ENCODE data around the gene CALML5.

Gene CALML5, protein sequence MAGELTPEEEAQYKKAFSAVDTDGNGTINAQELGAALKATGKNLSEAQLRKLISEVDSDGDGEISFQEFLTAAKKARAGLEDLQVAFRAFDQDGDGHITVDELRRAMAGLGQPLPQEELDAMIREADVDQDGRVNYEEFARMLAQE

DNA sequence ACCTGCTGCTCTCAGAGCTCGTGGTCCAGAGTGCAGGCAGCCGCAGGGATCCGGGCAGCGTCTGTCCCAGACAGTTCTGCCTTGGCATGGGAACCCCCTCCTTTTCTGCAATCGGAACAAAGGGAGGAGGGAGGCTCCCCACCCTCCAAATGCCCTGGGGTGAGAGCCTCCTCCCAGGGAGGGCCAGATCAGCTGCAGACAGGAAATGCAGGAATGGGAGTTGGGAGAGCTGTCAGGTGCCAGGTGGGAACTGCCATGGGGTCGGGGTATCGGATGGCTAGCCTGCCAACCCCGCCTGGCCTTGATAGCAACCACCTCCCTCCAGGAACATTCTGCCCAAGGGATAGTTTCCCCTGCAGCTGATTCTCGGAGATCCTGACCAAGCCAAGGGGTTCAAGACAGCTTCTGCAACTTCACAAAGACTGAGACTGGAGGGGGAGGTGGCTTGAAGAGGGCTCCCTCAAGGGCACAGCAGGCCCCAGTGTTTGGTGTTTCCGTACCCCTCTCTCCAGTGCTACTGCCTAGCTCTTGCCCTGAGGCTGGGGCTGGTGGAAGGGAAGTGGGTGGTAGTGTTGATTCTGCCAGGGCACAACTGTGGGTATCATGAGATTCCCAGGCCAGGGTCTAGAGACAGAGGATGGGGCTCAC, at the start of gene CALML5:
TSS of gene CALML5 (minus strand) at position 78 of the 648 bp plus-strand sequence. CDS start 132 bp downstream, outside the sequence.
- DNase-seq (ENCODE audit: low spot score) = no peak

DNA sequence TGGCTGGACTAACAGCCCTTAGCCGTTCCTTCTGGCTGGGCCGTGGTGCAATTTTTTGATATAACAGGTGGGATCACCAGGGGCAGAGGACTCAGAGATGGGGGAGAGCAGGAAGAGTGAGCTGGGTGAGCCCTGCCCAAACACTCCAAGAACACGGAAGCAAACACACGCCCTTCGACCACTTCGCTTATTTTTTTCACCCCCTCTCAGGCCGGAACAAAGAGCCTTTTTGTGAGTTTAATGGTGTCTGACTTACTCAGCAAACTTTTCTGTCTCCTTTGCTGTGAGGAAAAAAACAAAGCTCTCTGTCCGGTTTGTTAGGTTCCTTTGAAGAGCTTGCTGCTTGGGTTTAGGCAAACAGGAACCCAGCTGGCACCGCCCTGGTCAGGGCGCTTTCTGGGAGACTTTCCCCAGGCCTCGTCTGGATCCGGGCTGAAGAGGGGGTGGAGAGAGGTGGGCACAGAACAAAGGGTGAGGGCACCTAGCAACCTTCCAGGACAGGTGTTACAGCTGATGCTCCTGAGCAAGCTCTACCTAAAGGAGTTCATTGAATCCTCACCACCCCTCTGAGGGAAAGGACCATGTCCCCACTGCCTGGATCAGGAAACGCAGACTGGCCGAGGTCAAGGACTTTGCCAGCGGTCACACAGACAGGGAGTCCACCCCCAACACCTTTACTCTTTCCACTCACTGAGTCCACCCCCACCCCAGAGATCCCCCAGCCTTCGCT, 48.7 kb upstream of the CALML5 start:
- no peak for DNase-seq (ENCODE audit: low spot score)

DNA sequence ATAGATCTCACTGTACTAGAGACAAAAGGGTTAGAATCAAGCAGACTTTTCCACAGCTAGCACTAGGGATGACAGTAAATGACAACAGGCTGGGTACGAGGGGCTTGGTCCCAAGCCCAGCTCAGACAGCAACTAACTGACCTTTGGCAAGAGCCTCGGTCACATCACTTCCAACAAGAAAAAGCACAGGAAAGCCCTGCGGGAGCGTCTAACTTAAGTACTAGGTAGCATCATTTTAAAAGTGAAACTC, 48.2 kb upstream of the CALML5 start:
- DNase-seq (ENCODE audit: low spot score) = no peak

DNA sequence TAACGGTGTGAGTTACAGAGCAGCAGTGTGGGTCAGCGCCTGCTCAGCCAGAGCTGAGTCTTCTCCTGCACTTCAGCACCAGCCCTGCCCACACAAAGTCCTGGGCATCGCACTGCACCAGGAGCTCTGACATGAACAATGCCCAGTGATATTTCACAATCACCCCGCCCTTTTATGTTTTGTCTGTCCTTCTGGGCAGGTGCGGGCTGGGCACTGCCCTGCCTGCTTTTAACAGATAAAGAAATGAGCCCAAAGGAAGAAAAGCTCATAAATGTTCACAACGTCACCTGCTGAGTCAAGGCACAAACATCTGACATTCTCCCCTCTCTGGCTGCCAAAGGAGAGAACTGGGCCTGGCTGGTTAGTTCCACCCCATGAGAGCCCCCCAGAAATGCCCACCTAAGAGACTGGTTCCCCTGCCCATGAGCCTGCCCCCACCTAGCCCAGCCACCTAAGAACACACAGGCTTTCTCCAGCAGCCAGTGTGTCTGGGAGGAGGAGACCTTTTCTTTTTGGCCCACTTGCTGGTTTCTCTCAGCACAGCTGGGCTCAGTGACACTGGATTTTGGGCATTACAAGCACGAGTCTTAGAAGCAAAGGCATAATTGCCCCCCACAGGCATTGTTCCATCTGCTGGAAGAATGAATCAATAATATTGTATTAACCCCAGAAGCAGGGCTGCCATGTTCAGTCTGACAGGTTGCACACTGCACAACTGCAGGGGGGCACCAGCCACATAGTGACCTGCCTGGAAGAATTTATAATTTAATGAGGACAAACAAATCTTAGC, 47.7 kb upstream of the CALML5 start:
- no peak for DNase-seq (ENCODE audit: low spot score)

DNA sequence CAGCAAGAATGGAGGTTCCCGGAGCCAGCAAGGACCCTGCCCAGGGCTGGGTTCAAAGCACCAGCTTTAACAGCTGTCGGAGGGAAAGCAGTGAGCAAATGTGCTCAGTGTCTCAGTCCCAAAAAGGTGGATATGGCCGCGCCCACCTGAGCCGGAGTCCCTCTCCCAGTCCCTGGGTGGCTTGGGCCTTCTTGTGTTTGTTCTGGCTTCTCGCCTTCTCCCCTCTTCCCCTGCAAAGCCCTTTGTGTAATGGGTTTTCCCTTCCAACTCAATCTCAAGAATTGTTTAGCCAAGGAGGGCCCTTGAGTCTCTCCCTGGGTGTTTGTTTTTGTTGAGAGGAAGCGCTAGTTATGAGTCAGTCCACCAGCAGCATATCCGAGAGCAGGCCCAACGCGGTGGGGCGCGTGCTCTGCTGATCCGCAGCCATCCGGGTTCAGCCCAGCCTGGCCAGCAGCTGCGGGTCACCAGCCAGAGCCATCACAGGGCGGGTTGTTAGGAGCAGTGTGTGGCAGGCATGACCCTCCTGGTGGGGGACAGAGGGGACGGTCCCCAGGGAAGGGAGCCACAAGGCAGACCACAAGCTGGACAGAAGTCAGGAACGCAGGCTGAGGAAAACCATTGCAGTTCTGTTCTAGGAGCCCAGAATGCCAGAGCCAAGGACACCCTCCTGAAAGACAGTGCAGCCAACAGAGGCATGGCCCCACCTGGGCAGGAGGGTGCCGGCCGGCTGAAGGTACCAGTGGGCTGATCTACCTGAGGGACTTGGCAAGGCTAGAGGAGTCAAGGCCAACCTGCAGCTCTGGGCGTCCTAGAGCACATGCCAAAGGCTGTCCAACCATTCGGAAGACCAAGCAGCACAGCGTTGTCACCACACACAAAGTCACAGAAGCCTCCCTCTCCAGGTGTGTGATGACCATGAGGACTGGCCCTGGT, 46.7 kb upstream of the CALML5 start:
- DNase-seq (ENCODE audit: low spot score) = no peak

DNA sequence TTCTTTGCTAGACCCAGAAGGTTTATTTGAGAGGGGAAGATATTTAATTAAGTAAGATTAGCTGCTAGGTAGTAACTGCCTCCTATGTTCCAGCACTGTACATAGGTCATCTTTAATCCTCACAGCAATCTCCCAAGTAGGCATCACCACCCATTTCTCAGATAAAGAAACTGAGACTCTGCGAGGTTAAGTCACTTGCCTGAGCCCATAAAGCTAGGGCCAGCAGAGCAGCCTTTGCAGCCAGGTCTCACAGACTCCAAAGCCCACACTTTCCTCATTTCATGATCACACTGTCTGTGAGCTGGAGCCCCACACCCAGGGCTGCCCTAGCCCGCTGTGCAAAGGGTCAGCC, 46.0 kb upstream of the CALML5 start:
- DNase-seq (ENCODE audit: low spot score) = no peak

DNA sequence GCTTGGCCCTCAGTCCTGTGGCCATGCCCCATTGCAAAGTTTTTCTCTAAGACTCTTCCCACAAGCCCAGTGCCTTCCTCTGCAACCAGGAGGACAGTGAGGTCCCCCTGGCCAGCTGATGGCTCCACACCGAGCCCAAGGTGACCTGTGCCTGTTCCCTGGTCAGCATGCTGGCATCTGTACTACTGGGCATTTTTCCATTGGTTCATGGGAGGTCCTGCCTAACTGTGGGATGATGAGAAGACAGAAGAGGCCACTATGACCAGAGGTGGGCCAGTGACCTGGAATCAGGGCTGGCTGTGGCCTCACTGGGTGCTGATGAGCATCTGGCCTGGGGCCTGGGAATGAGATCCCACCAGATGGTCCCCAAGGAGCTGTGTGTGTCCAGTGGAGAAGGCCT, 45.6 kb upstream of the CALML5 start:
- no peak for DNase-seq (ENCODE audit: low spot score)

DNA sequence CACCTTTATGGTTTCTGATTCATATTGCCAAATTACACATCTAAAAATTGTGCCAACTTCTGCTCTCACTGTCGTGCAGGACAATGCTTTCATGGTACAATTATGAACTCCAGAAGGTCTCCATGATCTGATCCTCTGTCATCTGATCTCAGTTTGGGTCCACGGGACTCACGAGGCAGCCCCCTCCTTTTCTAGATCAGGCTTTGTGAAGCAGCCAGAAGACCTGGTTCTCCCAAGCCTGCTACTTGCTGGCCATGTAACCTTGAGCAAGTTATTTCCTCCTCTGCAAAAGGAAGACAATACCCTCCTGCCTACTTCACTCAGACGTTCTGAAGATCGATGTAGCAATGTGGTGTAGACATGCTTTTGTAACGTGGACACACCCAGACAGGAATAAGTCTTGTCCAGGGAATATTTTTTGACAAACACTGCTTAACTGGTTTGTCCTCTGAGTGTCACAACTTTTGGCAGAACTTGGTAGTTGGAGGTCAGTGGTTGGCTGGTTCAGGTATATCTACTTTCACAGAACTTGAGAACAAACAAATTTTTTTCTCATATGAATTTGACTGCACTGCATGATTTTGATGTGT, 44.9 kb upstream of the CALML5 start:
- DNase-seq (ENCODE audit: low spot score) = no peak

DNA sequence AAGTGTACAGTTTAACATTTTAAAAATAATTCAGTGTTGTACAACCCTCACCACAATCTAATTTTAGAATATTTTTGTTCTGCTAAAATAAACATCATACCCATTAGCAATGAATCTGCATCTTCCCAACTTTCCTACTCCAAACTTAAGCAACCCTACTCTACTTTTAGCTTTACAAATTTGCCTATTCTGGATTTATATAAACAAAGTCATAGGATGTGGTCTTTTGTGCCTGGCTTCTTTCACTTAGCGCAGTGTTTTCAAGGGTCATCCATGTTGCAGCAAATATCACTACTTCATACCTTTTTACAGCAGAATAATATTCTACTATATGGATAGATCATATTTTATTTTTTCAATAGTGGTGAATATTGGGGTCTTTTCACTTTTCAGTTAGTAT, 44.3 kb upstream of the CALML5 start:
- no peak for DNase-seq (ENCODE audit: low spot score)

DNA sequence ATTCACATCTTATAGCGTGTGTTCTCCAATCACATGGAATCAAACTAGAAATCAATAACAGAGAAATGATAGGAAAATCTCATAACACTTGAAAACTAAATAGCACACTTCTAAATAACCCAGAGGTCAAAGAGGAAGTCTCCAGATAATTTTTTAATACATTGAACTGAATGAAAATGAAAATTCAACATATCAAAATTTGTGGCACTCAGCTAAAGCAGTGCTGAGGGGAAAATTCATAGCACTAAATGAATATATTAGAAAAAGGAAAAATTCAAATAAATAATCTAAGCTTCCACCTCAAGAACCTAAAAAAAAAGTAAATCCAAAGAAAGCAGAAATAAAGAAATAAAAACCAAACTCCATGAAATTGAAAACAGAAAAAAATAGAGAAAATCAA, 42.7 kb upstream of the CALML5 start:
- DNase-seq (ENCODE audit: low spot score) = no peak

DNA sequence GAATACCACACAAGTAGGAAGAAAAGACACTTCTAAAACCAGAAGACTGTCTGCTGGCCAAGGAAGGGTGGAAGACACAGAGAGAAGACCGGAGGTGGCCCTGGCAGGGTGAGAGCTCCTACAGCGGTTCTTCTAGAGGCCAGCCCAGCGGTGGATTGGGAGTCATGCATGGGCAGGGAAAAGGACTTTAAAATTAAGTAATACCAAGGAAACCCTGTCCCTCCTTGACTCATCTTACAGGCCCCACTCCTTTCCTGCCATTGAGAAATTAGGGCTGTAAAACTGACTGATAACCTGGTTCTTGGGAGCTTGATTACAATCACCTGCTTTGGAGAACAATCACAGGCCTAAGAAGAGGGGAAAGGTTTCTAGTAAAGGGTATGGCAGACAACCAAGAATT, 41.5 kb upstream of the CALML5 start:
- DNase-seq (ENCODE audit: low spot score) = no peak

DNA sequence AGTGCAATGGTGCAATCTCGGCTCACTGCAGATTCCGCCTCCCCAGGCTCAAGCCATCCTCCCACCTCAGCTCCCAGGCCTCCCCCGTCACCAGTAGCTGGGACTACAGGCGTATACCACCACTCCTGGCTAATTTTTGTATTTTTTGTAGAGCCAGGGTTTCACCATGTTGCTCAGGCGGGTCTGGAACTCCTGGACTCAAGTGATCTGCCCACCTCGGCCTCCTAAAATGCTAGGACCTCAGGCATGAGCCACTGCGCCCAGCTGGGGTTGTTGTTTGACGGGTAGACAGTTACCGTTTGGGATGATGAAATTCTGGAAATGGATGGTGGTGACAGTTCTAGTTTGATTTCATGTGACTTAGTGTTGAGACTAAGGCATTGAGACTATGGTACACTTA, 40.7 kb upstream of the CALML5 start:
- no peak for DNase-seq (ENCODE audit: low spot score)

DNA sequence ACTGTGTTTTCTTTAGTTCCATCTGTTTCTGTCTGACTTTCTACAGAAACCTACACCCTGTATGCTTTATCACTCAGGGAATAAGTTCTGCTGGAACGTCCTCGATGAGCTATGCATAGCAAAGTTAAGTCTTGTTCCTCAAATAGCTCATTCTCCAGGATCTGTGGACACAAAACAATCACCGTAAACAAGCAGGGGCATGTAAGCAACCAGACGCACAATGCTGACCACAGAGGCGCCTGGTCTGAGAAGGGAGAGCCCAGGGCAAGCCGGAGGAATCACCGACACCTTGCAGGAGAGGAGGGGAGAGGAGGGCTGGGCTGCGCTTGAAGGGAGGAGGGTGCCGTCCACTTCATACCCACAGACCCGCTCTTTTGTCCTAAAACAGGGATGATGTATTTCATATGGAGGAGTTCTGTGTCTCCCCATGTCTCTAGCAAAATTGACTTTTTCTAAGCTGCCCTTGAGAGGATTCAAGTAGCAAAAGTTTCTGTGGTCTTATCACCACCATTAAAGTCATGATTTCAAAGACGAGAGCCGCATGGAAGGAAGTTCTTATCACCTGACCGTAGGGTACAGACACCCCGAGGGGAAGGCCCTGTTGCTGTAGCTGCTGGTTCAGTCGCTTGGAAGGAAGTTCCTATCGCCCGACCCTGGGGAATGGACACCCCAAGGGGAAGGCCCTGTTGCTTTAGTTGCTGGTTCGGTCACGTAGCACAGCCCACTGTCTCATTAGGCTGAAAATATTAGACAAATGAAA, 39.7 kb upstream of the CALML5 start:
- no peak for DNase-seq (ENCODE audit: low spot score)

DNA sequence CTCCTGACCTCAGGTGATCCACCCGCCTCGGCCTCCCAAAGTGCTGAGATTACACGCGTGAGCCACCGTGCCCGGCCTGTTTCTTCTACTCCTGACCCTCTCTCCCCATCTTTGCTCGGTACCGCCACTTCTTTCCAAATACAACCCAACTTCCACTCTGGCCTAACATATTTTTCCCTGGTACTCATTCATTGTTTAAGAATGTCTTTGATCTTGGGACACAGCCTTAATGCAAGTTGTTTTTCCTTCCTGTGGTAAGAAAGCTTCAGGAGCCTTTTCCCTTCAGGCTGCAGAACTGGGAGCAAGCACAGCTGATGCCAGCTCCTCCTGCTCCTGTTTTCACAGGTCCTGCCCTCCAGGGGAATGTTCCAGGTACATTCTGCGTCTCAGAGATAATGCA, 39.1 kb upstream of the CALML5 start:
- DNase-seq (ENCODE audit: low spot score) = no peak

DNA sequence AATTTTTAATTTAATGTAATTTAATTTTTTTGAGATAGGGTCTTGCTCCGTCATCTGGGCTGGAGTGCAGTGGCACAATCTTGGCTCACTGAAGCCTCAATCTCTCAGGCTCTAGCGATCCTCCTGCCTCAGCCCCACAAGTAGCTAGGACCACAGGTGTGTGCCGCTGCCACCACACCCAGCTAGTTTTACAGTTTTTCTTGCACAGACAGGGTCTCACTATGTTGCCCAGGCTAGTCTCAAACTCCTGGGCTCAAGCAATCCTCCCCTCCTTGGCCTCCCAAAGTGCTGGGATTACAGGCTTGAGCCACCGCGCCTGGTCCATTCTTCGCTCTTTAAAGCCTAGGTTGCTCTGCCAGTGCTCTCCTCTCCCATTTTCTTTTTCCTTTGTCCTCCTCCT, 38.3 kb upstream of the CALML5 start:
- no peak for DNase-seq (ENCODE audit: low spot score)

DNA sequence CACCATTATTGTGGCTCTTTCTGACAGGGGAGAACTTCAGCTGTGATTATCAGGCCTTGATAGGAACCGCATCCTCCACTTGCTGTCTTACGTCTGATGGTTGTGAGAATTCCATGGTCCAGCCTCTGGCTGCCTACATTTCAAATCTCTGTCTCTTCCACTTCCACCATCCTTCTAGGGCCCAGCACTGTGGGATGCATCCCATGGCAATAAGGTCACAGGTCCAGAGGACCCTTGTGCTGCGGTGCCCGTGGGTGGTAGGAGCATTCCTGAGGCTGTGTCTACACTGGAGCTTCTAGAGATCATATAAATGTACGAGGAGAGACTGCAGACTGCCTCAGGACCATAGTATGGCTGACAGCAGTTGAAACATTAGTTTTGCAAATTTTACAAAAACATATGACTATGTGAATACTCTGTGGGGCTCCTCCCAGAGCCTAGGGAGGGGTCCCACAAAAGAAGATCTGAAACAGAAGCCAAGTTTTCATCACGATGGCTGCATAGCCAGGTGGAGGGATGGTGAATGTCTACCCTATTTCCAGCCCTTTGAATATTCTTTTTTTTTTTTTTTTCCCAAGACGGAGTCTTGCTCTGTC, 37.2 kb upstream of the CALML5 start:
- DNase-seq (ENCODE audit: low spot score) = no peak

DNA sequence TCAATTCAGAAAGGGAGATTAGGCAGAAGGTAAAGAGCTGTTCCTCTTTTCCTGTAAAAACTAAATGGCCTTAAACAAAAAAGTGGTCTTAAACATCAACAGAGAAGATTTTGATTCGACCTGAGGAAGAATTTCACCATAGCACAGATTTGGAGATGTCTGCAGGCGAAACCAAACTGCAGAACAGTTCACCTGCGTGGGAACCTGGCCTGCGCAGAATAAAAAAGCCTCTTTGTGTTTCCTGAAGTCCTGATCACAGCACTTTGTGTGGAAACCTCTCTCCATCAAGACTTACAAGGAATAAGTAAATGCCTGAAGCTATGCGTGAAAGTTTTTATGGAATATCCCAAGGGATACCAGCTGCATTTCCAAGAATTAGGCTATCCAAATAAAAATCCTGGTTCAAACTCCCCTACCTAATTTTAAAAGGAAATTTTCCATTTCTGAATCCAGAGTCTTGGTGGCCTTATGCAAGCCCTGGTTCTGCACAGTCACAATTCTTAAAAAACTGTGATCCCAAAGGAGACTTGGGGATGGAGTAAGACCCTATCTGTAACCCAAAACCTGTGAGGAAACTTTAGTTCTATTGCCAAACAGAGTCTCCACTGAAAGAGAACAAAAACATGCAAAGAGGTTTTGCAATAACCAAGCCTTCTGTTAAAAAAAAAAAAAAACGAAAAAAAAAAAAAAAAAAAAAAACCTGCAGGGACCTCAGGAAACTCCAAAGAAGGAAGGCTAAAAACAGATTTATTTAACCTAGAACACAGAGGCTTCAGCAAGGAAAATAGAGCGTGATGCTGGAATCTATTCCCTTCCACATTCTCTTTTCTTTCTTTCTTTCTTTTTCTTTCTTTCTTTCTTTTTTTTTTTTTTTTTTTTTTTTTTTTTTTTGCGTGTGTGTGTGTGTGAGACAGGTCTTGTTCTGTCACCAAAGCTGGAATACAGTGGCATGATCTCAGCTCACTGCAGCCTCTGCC, 35.8 kb upstream of the CALML5 start:
- DNase-seq (ENCODE audit: low spot score) = no peak

DNA sequence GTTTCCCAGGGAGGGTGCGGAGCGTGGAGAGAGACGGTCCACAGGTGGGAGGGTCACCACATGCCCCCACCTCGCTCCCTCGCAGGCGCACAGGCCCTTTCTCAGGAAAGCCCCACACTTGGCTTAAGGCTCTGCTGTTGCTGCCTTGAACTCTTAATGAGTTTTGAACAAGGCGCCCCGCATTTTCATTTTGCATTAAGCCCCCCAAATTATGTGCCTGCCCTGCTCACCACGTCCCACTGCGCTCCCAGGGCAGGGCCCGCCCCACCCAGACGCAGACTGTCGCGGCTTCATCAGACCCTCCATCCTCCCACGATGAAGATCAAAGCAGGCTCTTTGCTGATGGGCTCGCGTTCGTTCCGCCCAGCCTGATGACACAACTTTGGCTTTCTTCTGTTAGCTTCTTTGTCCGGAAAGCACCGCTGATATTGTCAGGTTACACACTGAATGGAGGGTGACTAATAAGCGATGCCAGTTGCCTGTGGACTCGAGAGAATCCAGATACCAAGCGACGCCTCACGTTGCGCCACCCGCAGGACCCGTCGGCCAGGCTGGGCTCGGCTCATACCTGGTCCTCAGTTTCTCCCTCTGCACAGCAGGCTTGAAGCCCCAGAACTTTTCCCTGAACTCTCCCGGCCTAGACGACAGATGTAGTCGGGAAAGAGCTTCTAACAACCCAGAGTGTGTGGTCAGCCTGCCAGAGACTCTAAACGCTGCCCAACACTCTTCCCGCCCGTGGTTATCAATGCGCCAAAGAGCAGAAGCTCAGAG, 34.9 kb upstream of the CALML5 start:
- no peak for DNase-seq (ENCODE audit: low spot score)
